Adipocyte (in vitro differentiated cells): Measurements from ENCODE around the gene BMPR1A.
"Not testable (repeated sequence)": the region's sequence is repeated elsewhere in the genome, so short reads cannot be mapped to it uniquely, and the experiment has no call there.

Experiments used
- DNase-seq: peaks from one replicate; pipeline ENCODE4 v3.0.0-alpha.2; 2015; ENCODE audit warnings: low read depth
- H3K27me3 ChIP-seq: replicated peaks from 2 replicates; pipeline ENCODE4 v1.7.0; 2013; ENCODE audit warnings: mild to moderate bottlenecking, low read length, moderate library complexity; ENCODE audit not compliant: control insufficient read depth, insufficient read depth
- H3K36me3 ChIP-seq: 2 replicates; pipeline ENCODE4 v1.7.0; 2013; ENCODE audit warnings: low read length, mild to moderate bottlenecking, moderate library complexity; ENCODE audit not compliant: control insufficient read depth, insufficient read depth, severe bottlenecking
- H3K4me1 ChIP-seq: 2 replicates; pipeline ENCODE4 v1.7.0; 2013; ENCODE audit warnings: mild to moderate bottlenecking, low read length, moderate library complexity; ENCODE audit not compliant: control insufficient read depth, insufficient read depth
- H3K4me3 ChIP-seq: 2 replicates; pipeline ENCODE4 v1.7.0; 2013; ENCODE audit warnings: mild to moderate bottlenecking, low read length, moderate library complexity
- H3K9ac ChIP-seq: 2 replicates; pipeline ENCODE4 v1.7.0; 2013; ENCODE audit warnings: mild to moderate bottlenecking, low read length, moderate library complexity
- H3K9me3 ChIP-seq: 2 replicates; pipeline ENCODE4 v1.7.0; 2013; ENCODE audit warnings: mild to moderate bottlenecking, low read length, moderate library complexity; ENCODE audit not compliant: control insufficient read depth

BMPR1A gene

DNA sequence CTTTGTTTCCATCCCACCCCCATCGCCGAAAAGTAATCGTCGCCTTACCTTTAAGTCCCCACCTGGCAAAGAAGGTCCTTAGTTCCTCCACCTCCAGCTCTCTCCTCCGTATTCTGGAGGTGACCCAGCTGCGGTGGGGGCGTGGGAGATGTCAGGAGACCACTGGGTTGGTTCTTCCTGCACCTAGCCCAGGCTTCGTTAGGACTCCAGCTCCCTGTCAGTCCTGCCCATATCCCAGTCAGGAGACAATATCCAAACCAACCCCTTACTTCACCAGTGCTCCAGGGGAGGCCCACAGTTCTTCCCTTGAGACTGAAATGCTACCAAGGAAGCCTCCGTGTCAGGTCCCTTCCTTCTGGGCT lies 212.6 kb downstream of the BMPR1A start:
- H3K9ac ChIP-seq = peak overlapping the region; percentile 98
- no peak for DNase-seq
- peaks cover 55% of the 10 kb centered on the region for H3K4me1 ChIP-seq
- peak overlapping the region; percentile 81 for H3K4me3 ChIP-seq
- no peaks in the 10 kb centered on the region for H3K27me3 ChIP-seq
- no peaks in the 10 kb centered on the region for H3K9me3 ChIP-seq
- no peaks in the 10 kb centered on the region for H3K36me3 ChIP-seq

DNA sequence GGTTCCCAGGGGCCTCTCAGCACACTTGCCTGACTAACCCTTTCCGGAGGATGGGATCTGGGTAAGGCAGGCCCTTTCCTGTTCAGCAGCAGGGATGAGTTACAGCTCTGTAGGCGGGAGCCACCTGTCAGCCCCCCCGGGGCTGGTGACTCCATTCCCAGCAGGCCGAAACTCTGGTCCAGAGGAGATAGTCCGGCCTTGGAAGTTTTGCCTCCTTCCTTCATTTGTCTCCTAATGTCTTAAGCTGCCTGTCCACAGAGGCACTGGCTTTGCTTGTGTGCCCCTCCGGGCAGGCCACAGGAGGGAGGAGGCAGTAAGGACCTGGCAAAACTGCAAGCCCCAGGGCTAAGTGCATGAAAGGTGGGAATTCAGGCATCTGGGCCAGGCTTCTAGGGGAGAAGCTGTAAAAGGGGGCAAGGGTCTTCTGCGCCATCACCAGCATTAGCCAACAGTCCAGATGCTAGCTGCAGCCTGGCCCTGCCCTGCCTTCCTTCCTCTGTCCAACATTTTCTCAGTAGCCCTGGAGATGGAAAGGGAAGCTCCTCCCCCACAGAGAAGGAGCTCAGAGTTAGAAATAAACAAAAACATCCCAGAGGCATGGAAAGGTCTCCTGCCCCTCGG lies 213.1 kb downstream of the BMPR1A start:
- DNase-seq = peak; percentile 57
- Histone ChIP-seq H3K4me1 (peaks cover 55% of the 10 kb centered on the region), H3K9me3 (no peaks in the 10 kb centered on the region), H3K36me3 (no peaks in the 10 kb centered on the region), H3K9ac (peak overlapping the region; percentile 98), H3K4me3 (peak overlapping the region; percentile 81), H3K27me3 (no peaks in the 10 kb centered on the region)

DNA sequence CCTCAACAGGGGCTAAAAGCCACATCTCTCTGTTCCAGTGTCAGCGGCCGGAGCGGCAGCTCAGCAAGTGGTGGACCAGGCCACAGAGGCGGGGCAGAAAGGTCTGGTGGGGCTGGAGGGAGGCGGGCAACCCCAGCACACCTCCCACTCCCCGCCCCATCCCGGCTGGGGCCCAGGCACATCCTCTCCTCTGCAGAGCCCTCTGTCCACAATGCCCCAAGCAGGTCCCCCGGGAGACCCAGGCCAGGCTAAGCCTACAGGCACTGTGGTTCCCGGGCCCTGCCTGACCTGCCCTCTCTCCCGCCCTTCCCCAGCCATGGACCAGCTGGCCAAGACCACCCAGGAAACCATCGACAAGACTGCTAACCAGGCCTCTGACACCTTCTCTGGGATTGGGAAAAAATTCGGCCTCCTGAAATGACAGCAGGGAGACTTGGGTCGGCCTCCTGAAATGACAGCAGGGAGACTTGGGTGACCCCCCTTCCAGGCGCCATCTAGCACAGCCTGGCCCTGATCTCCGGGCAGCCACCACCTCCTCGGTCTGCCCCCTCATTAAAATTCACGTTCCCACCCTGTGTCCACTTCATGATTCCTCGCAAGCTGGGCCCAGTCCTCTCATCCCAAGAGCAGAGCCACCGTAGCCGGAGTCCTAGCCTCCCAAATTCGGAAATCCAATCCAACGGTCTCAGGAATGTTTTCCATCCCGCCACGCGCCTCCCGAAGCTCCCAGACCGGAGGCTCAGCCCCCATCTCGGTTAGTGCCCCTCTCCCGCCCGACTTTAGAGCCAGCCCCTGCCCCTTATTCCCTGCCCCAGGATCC lies 214.0 kb downstream of the BMPR1A start:
- H3K27me3 ChIP-seq = no peaks in the 10 kb centered on the region
- peak; percentile 58 for DNase-seq
- peak overlapping the region; percentile 81 for H3K4me3 ChIP-seq
- H3K9me3 ChIP-seq = no peaks in the 10 kb centered on the region
- H3K36me3 ChIP-seq = no peaks in the 10 kb centered on the region
- peak overlapping the region; percentile 98 for H3K9ac ChIP-seq
- H3K4me1 ChIP-seq = peaks cover 55% of the 10 kb centered on the region

DNA sequence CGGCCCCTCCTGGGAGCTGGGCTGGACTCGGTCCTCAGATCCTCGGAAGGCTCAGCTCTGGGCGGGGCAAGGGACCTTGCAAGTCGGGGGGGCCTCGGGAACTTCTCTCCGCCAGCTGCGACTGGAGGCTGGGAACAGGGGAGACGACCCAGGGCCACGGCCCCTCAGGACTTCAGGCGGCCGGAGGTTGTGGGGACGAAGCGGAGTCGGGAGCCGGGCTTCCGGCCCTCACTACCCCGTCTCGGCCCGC lies 214.5 kb downstream of the BMPR1A start:
- DNase-seq = no peak

DNA sequence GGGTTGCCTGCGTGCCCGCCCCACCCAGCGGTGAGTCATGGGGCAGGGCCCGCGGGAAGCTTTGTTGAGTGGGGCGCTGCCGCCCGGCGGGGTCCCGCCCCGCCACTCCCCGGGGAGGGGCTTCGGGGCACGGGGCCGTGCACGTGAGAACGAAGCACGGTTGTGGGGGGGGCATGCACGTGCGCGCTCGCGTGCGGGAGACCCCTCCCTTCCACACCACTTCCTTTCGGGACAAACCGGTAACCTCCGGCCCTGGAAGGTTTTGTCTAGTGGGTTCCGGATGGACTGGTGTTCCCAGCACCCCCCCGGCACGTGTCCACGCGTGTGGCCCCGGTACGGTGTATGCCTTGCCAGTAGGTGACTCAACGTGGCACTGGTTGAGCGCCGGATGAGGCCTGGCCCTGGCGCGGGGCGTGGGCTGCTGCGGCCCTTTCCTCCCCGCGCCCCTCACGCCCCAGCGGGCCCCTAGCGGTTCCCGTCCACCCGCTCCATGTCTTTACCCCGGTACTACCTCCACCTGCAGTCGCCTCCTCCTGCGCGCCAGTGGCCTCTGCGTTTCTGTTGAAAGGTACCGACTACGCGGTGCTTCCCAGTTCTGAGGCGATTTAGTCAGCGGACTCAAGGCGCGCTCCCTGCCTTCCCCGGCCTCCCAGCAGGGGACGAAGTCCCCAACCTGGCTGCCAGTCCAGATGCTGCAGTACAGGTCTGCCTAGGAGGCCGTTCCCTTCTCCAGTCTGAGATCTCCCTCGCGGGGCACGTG lies 215.0 kb downstream of the BMPR1A start:
- peak overlapping the region; percentile 98 for H3K9ac ChIP-seq
- H3K4me3 ChIP-seq = peak overlapping the region; percentile 81
- H3K36me3 ChIP-seq = no peaks in the 10 kb centered on the region
- peaks cover 46% of the 10 kb centered on the region for H3K4me1 ChIP-seq
- DNase-seq = peak; percentile 95
- no peaks in the 10 kb centered on the region for H3K9me3 ChIP-seq
- H3K27me3 ChIP-seq = no peaks in the 10 kb centered on the region

More for the DNA sequence above, 214.5 kb downstream of the BMPR1A start:
- Histone ChIP-seq H3K4me1 (peaks cover 50% of the 10 kb centered on the region), H3K4me3 (peak overlapping the region; percentile 81), H3K27me3 (no peaks in the 10 kb centered on the region), H3K9ac (peak overlapping the region; percentile 98), H3K36me3 (no peaks in the 10 kb centered on the region), H3K9me3 (no peaks in the 10 kb centered on the region)

DNA sequence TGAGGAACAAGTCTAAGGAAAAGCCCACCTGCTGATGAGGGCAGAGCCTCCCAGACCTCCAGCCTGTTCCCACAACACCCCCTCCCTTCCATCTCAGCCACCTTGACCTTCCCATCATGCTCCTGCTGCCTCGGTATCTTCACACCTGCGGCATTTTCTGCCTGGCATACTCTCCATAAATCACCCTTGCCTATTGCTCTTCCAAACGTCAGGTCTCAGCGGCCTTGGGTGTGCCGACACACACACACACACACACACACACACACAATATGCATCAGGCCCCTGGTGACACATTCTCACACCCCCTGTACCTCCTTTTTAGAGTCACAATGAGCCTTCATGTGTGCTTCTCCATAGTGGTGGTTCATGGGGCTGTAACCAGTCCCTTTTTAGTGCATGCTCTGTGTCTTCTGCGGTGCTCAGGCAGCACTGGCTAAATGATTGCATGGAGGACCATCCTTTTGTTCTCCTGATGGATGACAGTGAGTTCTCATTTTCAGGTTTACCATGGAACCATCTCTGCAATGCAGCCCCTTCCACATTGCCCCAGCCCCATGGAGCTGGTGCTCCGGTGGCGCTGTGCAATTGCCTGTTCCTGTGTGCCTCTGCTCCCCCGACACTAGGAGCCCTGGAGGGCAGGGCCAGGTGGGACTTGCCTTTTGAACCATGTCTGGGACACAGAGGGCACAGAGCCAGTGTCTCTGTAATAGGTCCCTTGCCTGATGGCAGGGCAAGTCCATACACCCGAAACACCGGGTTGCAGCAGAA lies 216.4 kb downstream of the BMPR1A start:
- peaks cover 38% of the 10 kb centered on the region for H3K4me1 ChIP-seq
- no peaks in the 10 kb centered on the region for H3K27me3 ChIP-seq
- no peak overlapping the region for H3K4me3 ChIP-seq
- no peak for DNase-seq
- H3K9ac ChIP-seq = no peak overlapping the region
- no peaks in the 10 kb centered on the region for H3K36me3 ChIP-seq
- no peaks in the 10 kb centered on the region for H3K9me3 ChIP-seq

DNA sequence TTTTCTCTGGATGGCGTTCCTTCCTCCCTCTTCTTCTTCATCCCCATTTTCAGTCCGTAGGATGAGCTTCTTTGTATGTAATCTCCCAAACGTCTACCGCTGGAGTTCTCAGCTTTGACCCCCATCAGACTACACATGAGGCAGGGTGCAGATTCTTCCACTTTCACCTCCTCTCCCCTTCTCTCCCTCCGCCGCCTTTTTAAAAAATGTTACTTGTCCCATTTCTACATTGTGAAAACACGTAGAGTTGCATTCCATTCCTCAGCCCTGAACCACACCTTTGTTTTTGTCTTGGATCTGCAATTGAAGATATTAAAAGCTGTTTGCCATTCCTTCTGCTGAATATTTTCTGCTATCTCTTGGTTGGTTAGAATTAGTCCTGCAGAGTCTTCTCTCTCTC lies 218.1 kb downstream of the BMPR1A start:
- no peaks in the 10 kb centered on the region for H3K36me3 ChIP-seq
- no peaks in the 10 kb centered on the region for H3K27me3 ChIP-seq
- peaks cover 42% of the 10 kb centered on the region for H3K4me1 ChIP-seq
- no peak for DNase-seq
- H3K9ac ChIP-seq = no peak overlapping the region
- no peak overlapping the region for H3K4me3 ChIP-seq
- no peaks in the 10 kb centered on the region for H3K9me3 ChIP-seq

DNA sequence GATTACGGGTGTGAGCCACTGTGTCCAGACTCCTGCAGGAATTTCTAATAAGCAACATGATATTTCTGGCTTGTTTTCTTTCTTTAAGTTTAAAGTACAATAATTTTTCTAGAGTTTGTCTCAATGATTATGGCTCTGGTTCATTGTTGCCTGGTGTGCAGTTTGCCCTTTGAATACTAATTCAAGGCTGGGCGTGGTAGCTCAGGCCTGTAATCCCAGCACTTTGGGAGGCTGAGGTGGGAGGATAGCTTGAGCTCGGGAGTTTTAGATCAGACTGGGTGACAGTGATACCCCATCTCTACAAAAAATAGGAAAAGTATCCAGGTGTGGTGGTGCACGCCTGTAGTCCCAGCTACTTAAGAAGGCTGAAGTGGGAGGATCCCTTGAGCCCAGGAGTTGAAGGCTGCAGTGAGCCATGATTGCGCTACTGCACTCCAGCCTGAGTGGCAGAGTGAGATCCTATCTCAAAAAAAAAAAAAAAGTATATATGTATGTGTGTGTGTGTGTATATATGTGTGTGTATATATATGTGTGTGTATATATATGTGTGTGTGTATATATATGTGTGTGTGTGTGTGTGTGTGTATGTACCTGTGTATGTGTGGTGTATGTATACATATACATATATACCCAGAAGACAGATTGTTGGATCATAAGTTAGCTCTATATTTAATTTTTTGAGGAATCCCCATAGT lies 220.1 kb downstream of the BMPR1A start:
- Histone ChIP-seq H3K9me3 (no peaks in the 10 kb centered on the region), H3K36me3 (no peaks in the 10 kb centered on the region), H3K4me1 (peaks cover 44% of the 10 kb centered on the region), H3K4me3 (no peak overlapping the region), H3K9ac (no peak overlapping the region), H3K27me3 (no peaks in the 10 kb centered on the region)
- DNase-seq = no peak

DNA sequence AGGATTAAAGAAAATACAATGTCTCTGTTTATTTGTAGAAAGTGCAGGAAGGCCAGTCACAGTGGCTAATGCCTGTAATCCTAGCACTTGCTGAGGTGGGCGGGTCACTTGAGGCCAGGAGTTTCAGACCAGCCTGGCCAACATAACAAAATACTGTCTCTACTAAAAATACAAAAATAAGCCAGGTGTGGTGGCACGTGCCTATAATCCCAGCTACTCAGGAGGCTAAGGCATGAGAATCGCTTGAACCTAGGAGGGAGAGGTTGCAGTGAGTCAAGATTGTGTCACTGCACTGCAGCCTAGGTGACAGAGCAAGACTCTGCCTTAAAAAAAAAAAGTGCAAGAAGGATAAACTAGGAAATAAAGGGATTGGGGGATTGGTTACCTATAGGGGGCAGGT lies 222.0 kb downstream of the BMPR1A start:
- not testable (repeated sequence) for H3K9ac ChIP-seq, H3K4me3 ChIP-seq, DNase-seq, H3K9me3 ChIP-seq, H3K27me3 ChIP-seq, H3K36me3 ChIP-seq
- peaks cover 40% of the 10 kb centered on the region for H3K4me1 ChIP-seq

DNA sequence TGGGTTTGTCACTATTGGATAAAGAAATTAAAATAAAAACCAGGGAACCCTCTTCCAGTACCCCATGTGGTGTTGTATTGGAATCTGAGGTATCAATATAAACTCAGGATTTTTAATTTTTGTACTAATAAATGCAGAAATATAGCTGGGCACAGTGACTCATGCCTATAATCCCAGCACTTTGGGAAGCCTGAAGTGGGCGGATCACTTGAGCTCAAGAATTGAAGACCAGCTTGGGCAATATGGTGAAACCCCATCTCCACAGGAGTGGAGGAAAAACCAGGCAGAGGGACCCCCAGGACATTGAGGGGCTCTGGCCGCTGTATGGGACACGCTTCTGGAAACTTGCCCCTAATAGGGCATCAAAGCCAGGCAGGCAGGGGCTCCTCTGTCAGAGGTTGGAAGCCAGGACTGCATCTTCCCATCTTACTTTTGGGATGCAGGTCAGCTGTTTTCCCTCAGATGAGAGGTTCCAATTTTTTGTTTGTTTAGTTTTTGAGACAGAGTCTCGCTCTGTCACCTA lies 222.9 kb downstream of the BMPR1A start:
- Histone ChIP-seq H3K4me3 (no peak overlapping the region), H3K36me3 (no peaks in the 10 kb centered on the region), H3K9ac (peak overlapping the region; percentile 77), H3K27me3 (no peaks in the 10 kb centered on the region), H3K9me3 (no peaks in the 10 kb centered on the region), H3K4me1 (peaks cover 40% of the 10 kb centered on the region)
- DNase-seq = peak; percentile 61
